ENCODE results near the gene LRP1-AS.

The LRP1-AS gene

DNA sequence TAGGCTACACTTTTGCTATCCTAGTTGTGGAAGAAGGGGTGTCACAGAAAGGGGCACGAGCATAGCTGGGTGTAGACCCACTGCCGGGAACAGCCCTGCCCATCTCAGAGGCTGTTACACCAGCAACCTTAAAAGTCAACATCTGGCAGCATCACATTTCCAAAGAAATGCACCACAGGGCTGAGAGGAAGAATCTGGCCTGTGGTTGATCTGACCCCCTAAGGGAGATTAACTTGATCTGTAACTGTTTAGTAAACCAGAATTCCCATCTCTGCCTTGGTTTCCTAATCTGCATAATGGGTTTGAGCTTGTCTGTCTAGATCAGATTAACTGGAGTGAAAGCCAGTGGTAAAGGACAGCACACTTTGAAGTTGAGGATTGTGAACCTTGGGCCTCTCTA, 1.3 kb downstream of the LRP1-AS start:
- H3K27me3 Mint-ChIP-seq (ENCODE audit: low read depth, poor library complexity) = peaks cover 5% of the 10 kb centered on the region

DNA sequence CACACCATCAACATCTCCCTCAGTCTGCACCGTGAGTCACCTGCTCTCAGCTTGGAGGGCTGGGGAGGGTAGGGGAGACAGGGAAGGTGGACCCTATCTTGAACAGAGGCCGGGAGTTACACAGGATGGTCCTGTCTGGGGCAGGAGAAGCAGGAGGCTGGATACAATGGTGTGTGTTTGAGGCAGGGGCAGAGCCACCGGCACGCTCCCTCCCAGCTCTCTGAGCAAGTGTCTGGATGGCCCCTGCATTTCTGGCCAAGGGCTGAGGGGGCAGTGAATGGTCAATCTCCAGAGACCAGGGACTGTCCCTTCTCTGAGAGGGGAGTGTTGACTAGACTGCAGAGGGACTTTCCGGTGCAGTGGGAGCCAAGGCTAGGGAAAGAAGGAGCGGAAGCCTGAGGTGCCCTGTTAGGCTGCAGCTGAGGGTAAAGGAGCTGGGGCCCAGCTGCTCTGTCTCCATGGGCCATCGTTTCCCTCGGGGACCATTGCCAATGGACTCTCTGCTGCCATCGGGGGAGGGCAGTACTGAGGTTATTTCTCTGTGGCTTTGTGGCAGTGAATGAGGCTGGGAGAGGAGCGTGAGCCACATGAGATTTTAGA, 1.9 kb downstream of the LRP1-AS start:
- Mint-ChIP-seq H3K4me1 (peaks cover 84% of the 10 kb centered on the region), H3K27me3 (ENCODE audit: low read depth, poor library complexity) (peaks cover 5% of the 10 kb centered on the region), H3K27ac (peak overlapping the region; percentile 89), H3K36me3 (ENCODE audit: low read depth) (peaks cover 59% of the 10 kb centered on the region), H3K9me3 (no peaks in the 10 kb centered on the region), H3K4me3 (no peak overlapping the region)
- no peak for DNase-seq
- TF ChIP-seq, protein P1, sequence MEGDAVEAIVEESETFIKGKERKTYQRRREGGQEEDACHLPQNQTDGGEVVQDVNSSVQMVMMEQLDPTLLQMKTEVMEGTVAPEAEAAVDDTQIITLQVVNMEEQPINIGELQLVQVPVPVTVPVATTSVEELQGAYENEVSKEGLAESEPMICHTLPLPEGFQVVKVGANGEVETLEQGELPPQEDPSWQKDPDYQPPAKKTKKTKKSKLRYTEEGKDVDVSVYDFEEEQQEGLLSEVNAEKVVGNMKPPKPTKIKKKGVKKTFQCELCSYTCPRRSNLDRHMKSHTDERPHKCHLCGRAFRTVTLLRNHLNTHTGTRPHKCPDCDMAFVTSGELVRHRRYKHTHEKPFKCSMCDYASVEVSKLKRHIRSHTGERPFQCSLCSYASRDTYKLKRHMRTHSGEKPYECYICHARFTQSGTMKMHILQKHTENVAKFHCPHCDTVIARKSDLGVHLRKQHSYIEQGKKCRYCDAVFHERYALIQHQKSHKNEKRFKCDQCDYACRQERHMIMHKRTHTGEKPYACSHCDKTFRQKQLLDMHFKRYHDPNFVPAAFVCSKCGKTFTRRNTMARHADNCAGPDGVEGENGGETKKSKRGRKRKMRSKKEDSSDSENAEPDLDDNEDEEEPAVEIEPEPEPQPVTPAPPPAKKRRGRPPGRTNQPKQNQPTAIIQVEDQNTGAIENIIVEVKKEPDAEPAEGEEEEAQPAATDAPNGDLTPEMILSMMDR (IDR thresholded peaks at IDR 0.05) = no peak

More for the DNA sequence above, 1.3 kb downstream of the LRP1-AS start:
- Mint-ChIP-seq H3K9me3 (no peaks in the 10 kb centered on the region), H3K4me1 (peaks cover 84% of the 10 kb centered on the region), H3K36me3 (ENCODE audit: low read depth) (peaks cover 59% of the 10 kb centered on the region), H3K4me3 (no peak overlapping the region), H3K27ac (no peak overlapping the region)
- DNase-seq = no peak
- TF ChIP-seq, protein P1 (IDR thresholded peaks at IDR 0.05) = no peak

- no peaks in the 10 kb centered on the region for H3K27me3 Mint-ChIP-seq (ENCODE audit: low read depth, poor library complexity)
- peak overlapping the region; percentile 95 for H3K27ac Mint-ChIP-seq
- TF ChIP-seq, protein P1 (IDR thresholded peaks at IDR 0.05) = no peak
- no peak overlapping the region for H3K4me3 Mint-ChIP-seq
- peaks cover 65% of the 10 kb centered on the region for H3K36me3 Mint-ChIP-seq (ENCODE audit: low read depth)
- H3K9me3 Mint-ChIP-seq = no peaks in the 10 kb centered on the region
- H3K4me1 Mint-ChIP-seq = peaks cover 86% of the 10 kb centered on the region
- no peak for DNase-seq
Measured at GRCh38 chr12:57143454-57143853, 4.0 kb downstream of the LRP1-AS start.

DNA sequence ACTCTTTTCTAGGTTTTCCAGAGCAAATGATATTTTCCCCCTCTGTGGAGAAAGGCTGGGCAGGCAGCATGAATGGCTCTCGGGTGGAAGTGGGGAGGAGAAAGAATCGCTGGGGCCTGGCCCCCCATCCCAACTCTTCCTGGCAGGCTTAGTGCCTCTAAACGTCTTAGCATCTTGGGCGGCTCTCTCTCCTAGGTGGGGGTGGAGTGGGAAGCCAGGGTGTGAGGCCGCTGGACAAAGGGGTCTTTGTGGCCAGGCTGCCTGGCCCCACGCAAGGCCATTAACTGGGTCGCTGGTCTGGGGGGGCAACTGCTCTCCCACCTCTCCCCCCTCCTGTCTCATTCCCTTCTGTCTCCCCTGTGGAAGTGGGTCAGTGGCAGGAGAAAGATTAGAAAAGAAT, 4.7 kb downstream of the LRP1-AS start:
- H3K27me3 Mint-ChIP-seq (ENCODE audit: low read depth, poor library complexity) = no peaks in the 10 kb centered on the region
- H3K27ac Mint-ChIP-seq = peak overlapping the region; percentile 95
- peaks cover 86% of the 10 kb centered on the region for H3K4me1 Mint-ChIP-seq
- TF ChIP-seq, protein P1 (IDR thresholded peaks at IDR 0.05) = no peak
- H3K4me3 Mint-ChIP-seq = peak overlapping the region; percentile 44
- DNase-seq = no peak
- H3K36me3 Mint-ChIP-seq (ENCODE audit: low read depth) = peaks cover 65% of the 10 kb centered on the region
- H3K9me3 Mint-ChIP-seq = no peaks in the 10 kb centered on the region

- TF ChIP-seq, protein P1 (IDR thresholded peaks at IDR 0.05) = no peak
- peak overlapping the region; percentile 95 for H3K27ac Mint-ChIP-seq
- peak overlapping the region; percentile 25 for H3K4me3 Mint-ChIP-seq
- no peak for DNase-seq
- no peaks in the 10 kb centered on the region for H3K9me3 Mint-ChIP-seq
- peaks cover 84% of the 10 kb centered on the region for H3K4me1 Mint-ChIP-seq
- H3K36me3 Mint-ChIP-seq (ENCODE audit: low read depth) = peaks cover 65% of the 10 kb centered on the region
- no peaks in the 10 kb centered on the region for H3K27me3 Mint-ChIP-seq (ENCODE audit: low read depth, poor library complexity)
Measured at GRCh38 chr12:57142121-57142520, 5.3 kb downstream of the LRP1-AS start.

GRCh38 chr12:57141249-57141648, 6.2 kb downstream of the LRP1-AS start:
- H3K36me3 Mint-ChIP-seq (ENCODE audit: low read depth) = peaks cover 64% of the 10 kb centered on the region

More at GRCh38 chr12:57141249-57141648, 6.2 kb downstream of the LRP1-AS start:
- DNase-seq = no peak
- Mint-ChIP-seq H3K27me3 (ENCODE audit: low read depth, poor library complexity) (no peaks in the 10 kb centered on the region), H3K27ac (peak overlapping the region; percentile 95), H3K4me3 (no peak overlapping the region), H3K4me1 (peaks cover 83% of the 10 kb centered on the region), H3K9me3 (no peaks in the 10 kb centered on the region)
- TF ChIP-seq, protein P1 (IDR thresholded peaks at IDR 0.05) = no peak
